ENCODE results near the gene DEFB131A.
"Not testable (repeated sequence)": the region's sequence is repeated elsewhere in the genome, so short reads cannot be mapped to it uniquely, and the experiment has no call there.

DNA sequence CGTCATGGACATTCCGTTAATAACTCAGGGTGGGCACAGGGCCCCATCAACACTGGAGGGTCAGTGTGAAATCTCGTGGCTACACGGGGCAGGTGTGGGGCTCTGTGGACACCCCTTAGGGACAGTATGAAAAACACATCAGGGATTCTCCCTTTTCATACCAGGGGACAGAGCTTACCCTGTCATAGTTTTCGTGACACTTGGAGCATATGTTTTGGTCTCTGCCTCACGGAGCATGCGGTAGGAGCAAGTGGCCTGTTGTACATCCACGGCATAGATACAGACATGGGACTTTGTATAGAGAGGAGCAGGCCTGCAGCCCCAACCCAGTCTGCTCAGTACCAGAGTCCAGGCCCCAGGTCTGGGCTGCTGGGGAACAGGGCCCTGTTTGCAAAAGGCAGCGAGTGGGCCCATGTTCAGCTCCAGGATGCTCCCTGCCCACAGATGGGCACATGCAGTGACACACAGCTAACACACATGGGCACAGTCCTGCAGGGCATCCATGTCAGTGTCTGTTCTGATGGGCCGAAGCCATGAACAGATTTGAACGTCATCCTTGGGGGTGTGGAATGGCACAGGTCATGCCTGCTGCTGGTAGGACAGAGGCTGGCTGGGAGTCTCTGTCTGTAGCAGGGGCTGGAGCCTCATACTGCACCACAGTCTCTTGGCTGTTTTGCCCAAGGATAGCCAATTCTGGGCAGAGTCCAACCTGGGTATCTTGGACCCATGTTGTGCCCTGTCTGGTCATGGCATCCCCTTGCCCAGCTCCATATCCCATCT, 50.2 kb downstream of the DEFB131A start:
- TF ChIP-seq, protein P1, sequence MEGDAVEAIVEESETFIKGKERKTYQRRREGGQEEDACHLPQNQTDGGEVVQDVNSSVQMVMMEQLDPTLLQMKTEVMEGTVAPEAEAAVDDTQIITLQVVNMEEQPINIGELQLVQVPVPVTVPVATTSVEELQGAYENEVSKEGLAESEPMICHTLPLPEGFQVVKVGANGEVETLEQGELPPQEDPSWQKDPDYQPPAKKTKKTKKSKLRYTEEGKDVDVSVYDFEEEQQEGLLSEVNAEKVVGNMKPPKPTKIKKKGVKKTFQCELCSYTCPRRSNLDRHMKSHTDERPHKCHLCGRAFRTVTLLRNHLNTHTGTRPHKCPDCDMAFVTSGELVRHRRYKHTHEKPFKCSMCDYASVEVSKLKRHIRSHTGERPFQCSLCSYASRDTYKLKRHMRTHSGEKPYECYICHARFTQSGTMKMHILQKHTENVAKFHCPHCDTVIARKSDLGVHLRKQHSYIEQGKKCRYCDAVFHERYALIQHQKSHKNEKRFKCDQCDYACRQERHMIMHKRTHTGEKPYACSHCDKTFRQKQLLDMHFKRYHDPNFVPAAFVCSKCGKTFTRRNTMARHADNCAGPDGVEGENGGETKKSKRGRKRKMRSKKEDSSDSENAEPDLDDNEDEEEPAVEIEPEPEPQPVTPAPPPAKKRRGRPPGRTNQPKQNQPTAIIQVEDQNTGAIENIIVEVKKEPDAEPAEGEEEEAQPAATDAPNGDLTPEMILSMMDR (IDR thresholded peaks at IDR 0.05; ENCODE audit: insufficient read depth, low read depth, low read length) = not testable (repeated sequence)
- TF ChIP-seq EZH2 (IDR thresholded peaks at IDR 0.05; ENCODE audit: insufficient read depth, low read length) = not testable (repeated sequence)
